Epithelial cell of proximal tubule (primary cell): ENCODE data around the gene CPEB4. TPM values are rescaled to one million over a fixed set of nuclear protein-coding genes. Genes with fewer than 3 reads are reported as not detected.

Source experiments
- DNase-seq: peaks from one replicate; pipeline ENCODE4 v3.0.0-alpha.2; 2011; ENCODE audit warnings: low read depth
- H3K4me3 ChIP-seq: 2 replicates; pipeline ENCODE4 v1.5.1; 2011; ENCODE audit warnings: low read depth, mild to moderate bottlenecking, low read length
- CTCF ChIP-seq: conservative IDR thresholded peaks from 2 replicates; pipeline ENCODE4 v1.5.1; 2012; ENCODE audit warnings: low read depth, mild to moderate bottlenecking, low read length
- total RNA-seq: library from RNA; depleted of rRNA; stranded (reverse); fragments of >200 nt; gene quantifications from 2 replicates; pipeline ENCODE4 v1.2.3, GENCODE V29; 2015

The CPEB4 gene
- total RNA-seq, 1 donor from 2014 or later = 17.5 TPM

- H3K4me3 ChIP-seq = peak overlapping the region; percentile 62
- no peak for TF ChIP-seq CTCF
- no peak for DNase-seq
Observed at GRCh38 chr5:173973616-173973969, 85.4 kb downstream of the CPEB4 start.

GRCh38 chr5:173974688-173975239 lies 86.6 kb downstream of the CPEB4 start:
- TF ChIP-seq CTCF = no peak
- DNase-seq = no peak

GRCh38 chr5:173981185-173981761 lies 93.1 kb downstream of the CPEB4 start:
- no peak for TF ChIP-seq CTCF
- DNase-seq = no peak
- H3K4me3 ChIP-seq = no peak overlapping the region

More at GRCh38 chr5:173974688-173975239, 86.6 kb downstream of the CPEB4 start:
- H3K4me3 ChIP-seq = no peak overlapping the region

GRCh38 chr5:173984218-173984617 lies 96.1 kb downstream of the CPEB4 start:
- no peak overlapping the region for H3K4me3 ChIP-seq
- DNase-seq = no peak
- TF ChIP-seq CTCF = peak; percentile 80

- no peak for DNase-seq
- no peak for TF ChIP-seq CTCF
- H3K4me3 ChIP-seq = no peak within 1 kb of the TSS
Observed at GRCh38 chr5:173988554-173989431, 100.6 kb downstream of the CPEB4 start, which contains the start of gene C5orf47. C5orf47 (plus strand) TSS chr5:173989170; CDS start chr5:173989264, 94 bp downstream.

- no peak for TF ChIP-seq CTCF
- no peak for DNase-seq
- H3K4me3 ChIP-seq = no peak overlapping the region
Observed at GRCh38 chr5:173989432-173990082, 101.4 kb downstream of the CPEB4 start.
